ENCODE data around the gene TBC1D22B. TPM values are rescaled to one million over a fixed set of nuclear protein-coding genes. Genes with fewer than 3 reads are reported as not detected.

Gene TBC1D22B
- total and polyA plus RNA-seq, 2 of the 13 experiments (the other 11 are each of a cell fraction or from before 2014, with no cell fraction given), result 9.7 to 12.9 TPM

DNA sequence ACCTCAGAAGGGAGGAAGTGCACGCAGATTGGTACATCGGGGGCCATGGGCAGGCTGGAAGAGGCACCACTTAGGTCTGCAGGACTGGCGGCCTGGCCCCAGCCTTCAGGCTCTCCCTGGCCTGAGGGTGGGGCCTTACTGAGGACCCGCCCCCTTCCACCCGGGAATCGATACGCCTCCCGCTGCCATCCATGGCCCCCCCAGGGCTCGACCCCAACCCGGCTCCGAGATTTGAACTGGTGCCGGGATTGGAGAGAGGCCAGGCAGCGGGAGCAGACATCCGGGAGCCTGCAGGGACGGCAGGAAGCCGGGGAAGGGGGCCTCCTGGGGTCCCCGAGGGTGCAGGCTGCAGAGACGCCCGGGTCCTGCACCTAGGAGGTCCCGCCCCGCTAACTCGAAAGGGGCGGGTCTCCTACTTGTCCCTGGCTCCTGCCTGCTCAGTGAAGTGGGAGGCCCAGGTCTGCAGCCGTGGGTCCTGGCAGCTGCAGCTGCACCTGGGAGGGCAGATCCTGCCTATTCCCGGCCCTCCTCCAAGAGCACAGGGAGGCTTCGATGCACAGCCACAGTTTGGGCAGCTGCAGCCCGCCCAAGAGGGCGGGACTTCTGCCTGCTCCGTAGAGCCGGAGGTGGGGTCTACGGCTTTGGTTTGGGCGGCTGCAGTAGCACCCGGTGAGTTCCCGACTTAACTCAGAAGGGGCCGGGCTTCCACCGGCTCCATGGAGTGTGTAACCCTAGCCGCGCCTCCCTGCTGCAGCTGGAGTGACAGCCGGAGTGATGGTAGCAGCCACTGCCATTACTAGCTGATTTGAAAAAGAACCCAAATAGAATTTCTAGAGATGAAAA, 35.2 kb upstream of the TBC1D22B start (continued):
- TF ChIP-seq ZMYM4 (CRISPR knock-in tag; IDR thresholded peaks at IDR 0.05) (peak; percentile 57), SALL1 (CRISPR knock-in tag; IDR thresholded peaks at IDR 0.05) (peak; percentile 78), FOXA1 (IDR thresholded peaks at IDR 0.05) (no peak), FOXA1 (CRISPR knock-in tag; IDR thresholded peaks at IDR 0.05) (0 out of 2 replicates have a peak, but pooled peaks have one; percentile 2), KAT2B (IDR thresholded peaks at IDR 0.05; ENCODE audit: borderline replicate concordance, low read depth, low read length) (no peak), HNRNPUL1 (IDR thresholded peaks at IDR 0.05; ENCODE audit: low read depth, low read length) (no peak), TOPORS (CRISPR knock-in tag; IDR thresholded peaks at IDR 0.05) (peak; percentile 76), ZNF879 (CRISPR knock-in tag; IDR thresholded peaks at IDR 0.05) (peak; percentile 78; the same call in 1 of the 2 replicates), SRSF1 (optimal IDR thresholded peaks at IDR 0.05; ENCODE audit: low read depth, low read length) (peak; percentile 90), SAP130 (CRISPR knock-in tag; IDR thresholded peaks at IDR 0.05; ENCODE audit: low read depth) (peak; percentile 75), KDM2A (CRISPR knock-in tag; IDR thresholded peaks at IDR 0.05; ENCODE audit: borderline replicate concordance, low read depth) (peak; percentile 72), BORCS8-MEF2B (CRISPR knock-in tag; IDR thresholded peaks at IDR 0.05) (peak; percentile 65), PITX1 (CRISPR knock-in tag; IDR thresholded peaks at IDR 0.05) (peak; percentile 10; the same call in 1 of the 2 replicates), NCOA2 (CRISPR knock-in tag; IDR thresholded peaks at IDR 0.05) (peak; percentile 28), ZSCAN29 (CRISPR knock-in tag; conservative IDR thresholded peaks at IDR 0.05) (peak; percentile 78), EZH2 (conservative IDR thresholded peaks at IDR 0.05; ENCODE audit: low read depth, low read length) (no peak), SIN3B (IDR thresholded peaks at IDR 0.05; ENCODE audit: low read length) (0 out of 2 replicates have a peak, but pooled peaks have one; percentile 57), MAF1 (CRISPR knock-in tag; IDR thresholded peaks at IDR 0.05; ENCODE audit: borderline replicate concordance) (0 out of 2 replicates have a peak, but pooled peaks have one; percentile 65), GZF1 (CRISPR knock-in tag; IDR thresholded peaks at IDR 0.05) (peak; percentile 34; the same call in 1 of the 2 replicates), TARDBP (CRISPR knock-in tag; IDR thresholded peaks at IDR 0.05) (peak; percentile 67; the same call in 1 of the 2 replicates)
- TF ChIP-seq, protein P1, sequence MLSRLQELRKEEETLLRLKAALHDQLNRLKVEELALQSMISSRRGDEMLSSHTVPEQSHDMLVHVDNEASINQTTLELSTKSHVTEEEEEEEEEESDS (CRISPR knock-in tag; IDR thresholded peaks at IDR 0.05; ENCODE audit: borderline replicate concordance), result 0 out of 2 replicates have a peak, but pooled peaks have one; percentile 34
- TF ChIP-seq, protein P2, sequence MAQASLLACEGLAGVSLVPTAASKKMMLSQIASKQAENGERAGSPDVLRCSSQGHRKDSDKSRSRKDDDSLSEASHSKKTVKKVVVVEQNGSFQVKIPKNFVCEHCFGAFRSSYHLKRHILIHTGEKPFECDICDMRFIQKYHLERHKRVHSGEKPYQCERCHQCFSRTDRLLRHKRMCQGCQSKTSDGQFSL (CRISPR knock-in tag; IDR thresholded peaks at IDR 0.05), result peak; percentile 80; the same call in 1 of the 2 replicates
- TF ChIP-seq, protein P3, sequence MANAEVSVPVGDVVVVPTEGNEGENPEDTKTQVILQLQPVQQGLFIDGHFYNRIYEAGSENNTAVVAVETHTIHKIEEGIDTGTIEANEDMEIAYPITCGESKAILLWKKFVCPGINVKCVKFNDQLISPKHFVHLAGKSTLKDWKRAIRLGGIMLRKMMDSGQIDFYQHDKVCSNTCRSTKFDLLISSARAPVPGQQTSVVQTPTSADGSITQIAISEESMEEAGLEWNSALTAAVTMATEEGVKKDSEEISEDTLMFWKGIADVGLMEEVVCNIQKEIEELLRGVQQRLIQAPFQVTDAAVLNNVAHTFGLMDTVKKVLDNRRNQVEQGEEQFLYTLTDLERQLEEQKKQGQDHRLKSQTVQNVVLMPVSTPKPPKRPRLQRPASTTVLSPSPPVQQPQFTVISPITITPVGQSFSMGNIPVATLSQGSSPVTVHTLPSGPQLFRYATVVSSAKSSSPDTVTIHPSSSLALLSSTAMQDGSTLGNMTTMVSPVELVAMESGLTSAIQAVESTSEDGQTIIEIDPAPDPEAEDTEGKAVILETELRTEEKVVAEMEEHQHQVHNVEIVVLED (CRISPR knock-in tag; IDR thresholded peaks at IDR 0.05; ENCODE audit: borderline replicate concordance), result 0 out of 2 replicates have a peak, but pooled peaks have one; percentile 16
- TF ChIP-seq, protein P4, sequence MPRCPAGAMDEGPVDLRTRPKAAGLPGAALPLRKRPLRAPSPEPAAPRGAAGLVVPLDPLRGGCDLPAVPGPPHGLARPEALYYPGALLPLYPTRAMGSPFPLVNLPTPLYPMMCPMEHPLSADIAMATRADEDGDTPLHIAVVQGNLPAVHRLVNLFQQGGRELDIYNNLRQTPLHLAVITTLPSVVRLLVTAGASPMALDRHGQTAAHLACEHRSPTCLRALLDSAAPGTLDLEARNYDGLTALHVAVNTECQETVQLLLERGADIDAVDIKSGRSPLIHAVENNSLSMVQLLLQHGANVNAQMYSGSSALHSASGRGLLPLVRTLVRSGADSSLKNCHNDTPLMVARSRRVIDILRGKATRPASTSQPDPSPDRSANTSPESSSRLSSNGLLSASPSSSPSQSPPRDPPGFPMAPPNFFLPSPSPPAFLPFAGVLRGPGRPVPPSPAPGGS (CRISPR knock-in tag; IDR thresholded peaks at IDR 0.05), result no peak; the same call in 1 of the 2 replicates
- TF ChIP-seq, protein P5, sequence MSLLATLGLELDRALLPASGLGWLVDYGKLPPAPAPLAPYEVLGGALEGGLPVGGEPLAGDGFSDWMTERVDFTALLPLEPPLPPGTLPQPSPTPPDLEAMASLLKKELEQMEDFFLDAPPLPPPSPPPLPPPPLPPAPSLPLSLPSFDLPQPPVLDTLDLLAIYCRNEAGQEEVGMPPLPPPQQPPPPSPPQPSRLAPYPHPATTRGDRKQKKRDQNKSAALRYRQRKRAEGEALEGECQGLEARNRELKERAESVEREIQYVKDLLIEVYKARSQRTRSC (CRISPR knock-in tag; IDR thresholded peaks at IDR 0.05; ENCODE audit: low read depth), result 0 out of 2 replicates have a peak, but pooled peaks have one; percentile 26

Measured in HepG2 (cell line).